HL-60 (cell line): ENCODE results near the gene CBL.
A peak's percentile ranks its signal among the peaks of the same experiment; 100 is the strongest.

Experiments used
- DNase-seq, 2 experiments: peaks; one replicate each; pipeline ENCODE4 v3.0.0-alpha.2; 2010 to 2020; ENCODE audit warnings: low read depth in 1 of 2, low spot score in 1 of 2
- H3K27ac ChIP-seq: fragments of 250-450 bp; sonication (Bioruptor Pico); replicated peaks from 2 replicates; pipeline ENCODE4 v1.5.1; 2020; ENCODE audit warnings: mild to moderate bottlenecking, moderate library complexity
- H3K27me3 ChIP-seq: fragments of 250-450 bp; sonication (Bioruptor Pico); 2 replicates; pipeline ENCODE4 v1.5.1; 2021; ENCODE audit warnings: mild to moderate bottlenecking, moderate library complexity; ENCODE audit not compliant: insufficient read depth, poor library complexity, severe bottlenecking
- H3K4me3 ChIP-seq: replicated peaks from 2 replicates; pipeline ENCODE4 v1.5.1; 2011; ENCODE audit warnings: mild to moderate bottlenecking, control low read depth, low read length; ENCODE audit not compliant: insufficient read depth
- GABPA ChIP-seq: IDR thresholded peaks from 2 replicates; pipeline ENCODE4 v1.6.1; 2012; ENCODE audit warnings: low read depth
- POLR2AphosphoS5 ChIP-seq: IDR thresholded peaks from 2 replicates; pipeline ENCODE4 v1.6.1; 2012; ENCODE audit warnings: low read depth
- SPI1 ChIP-seq: IDR thresholded peaks from 2 replicates; pipeline ENCODE4 v1.6.1; 2012; ENCODE audit warnings: low read depth, mild to moderate bottlenecking, borderline replicate concordance
- TF ChIP-seq, protein P1 (sequence below): IDR thresholded peaks from 2 replicates; pipeline ENCODE4 v1.6.1; 2012; ENCODE audit warnings: low read depth; ENCODE audit not compliant: insufficient replicate concordance
- TF ChIP-seq, protein P2 (sequence below): IDR thresholded peaks from one replicate; pipeline ENCODE4 v1.5.1; 2011; ENCODE audit warnings: low read length, control low read depth, inconsistent platforms; ENCODE audit not compliant: insufficient read depth

CBL gene

GRCh38 chr11:119205080-119205479 is 1.1 kb upstream of the CBL start:
- DNase-seq: peak; percentile 74 to 79
- Histone ChIP-seq H3K27me3 (no peaks in the 10 kb centered on the region), H3K4me3 (peak overlapping the region; percentile 97; the same call in 1 of the 2 replicates), H3K27ac (peak overlapping the region; percentile 95)
- TF ChIP-seq, protein P1, sequence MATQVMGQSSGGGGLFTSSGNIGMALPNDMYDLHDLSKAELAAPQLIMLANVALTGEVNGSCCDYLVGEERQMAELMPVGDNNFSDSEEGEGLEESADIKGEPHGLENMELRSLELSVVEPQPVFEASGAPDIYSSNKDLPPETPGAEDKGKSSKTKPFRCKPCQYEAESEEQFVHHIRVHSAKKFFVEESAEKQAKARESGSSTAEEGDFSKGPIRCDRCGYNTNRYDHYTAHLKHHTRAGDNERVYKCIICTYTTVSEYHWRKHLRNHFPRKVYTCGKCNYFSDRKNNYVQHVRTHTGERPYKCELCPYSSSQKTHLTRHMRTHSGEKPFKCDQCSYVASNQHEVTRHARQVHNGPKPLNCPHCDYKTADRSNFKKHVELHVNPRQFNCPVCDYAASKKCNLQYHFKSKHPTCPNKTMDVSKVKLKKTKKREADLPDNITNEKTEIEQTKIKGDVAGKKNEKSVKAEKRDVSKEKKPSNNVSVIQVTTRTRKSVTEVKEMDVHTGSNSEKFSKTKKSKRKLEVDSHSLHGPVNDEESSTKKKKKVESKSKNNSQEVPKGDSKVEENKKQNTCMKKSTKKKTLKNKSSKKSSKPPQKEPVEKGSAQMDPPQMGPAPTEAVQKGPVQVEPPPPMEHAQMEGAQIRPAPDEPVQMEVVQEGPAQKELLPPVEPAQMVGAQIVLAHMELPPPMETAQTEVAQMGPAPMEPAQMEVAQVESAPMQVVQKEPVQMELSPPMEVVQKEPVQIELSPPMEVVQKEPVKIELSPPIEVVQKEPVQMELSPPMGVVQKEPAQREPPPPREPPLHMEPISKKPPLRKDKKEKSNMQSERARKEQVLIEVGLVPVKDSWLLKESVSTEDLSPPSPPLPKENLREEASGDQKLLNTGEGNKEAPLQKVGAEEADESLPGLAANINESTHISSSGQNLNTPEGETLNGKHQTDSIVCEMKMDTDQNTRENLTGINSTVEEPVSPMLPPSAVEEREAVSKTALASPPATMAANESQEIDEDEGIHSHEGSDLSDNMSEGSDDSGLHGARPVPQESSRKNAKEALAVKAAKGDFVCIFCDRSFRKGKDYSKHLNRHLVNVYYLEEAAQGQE: no peak
- no peak for TF ChIP-seq GABPA
- peak; percentile 97 for TF ChIP-seq SPI1

DNA sequence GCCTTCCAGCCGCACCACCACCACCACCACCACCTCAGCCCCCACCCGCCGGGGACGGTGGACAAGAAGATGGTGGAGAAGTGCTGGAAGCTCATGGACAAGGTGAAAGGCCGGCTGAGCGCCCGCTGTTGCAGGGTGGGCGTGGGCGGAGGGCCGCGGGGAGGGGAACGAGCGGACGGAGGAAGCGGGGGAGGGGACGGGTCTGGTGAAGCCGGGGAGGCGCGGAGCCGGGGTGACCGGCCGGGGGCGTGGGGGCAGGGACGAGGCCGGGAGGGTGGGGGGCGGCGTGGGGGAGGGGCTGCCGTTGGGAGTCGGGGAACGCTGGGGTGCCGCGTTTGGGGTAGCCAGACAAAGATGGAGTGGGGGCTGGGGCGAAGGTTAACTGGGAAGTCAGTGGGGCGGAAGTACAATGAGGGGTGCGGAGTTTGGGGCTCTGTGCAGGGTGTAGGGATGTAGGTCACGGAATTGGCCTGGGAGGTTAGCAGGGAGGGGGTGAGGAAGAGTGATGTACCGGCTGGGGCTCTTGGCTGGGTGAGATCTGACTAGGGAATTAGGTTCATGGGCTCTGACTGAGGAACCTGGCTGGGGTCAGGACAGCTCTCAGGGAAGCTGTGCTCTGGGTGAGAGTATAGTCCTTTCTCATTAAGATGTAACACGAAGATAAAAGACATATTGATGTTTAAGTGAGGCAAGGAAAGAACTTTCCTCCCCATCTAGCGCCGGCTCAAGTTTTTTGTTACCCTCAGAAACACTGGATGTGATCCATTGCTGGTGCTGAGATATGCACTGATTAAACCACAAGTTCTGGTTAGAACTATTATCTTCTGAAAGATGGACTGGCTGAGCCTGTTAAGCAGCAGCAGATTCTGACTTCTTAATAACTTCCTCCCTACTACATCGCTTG is 624 bp downstream of the CBL start:
- DNase-seq: peak; percentile 51 to 57
- TF ChIP-seq, protein P1: no peak
- TF ChIP-seq POLR2AphosphoS5: no peak
- peak; percentile 1; the same call in 1 of the 2 replicates for TF ChIP-seq SPI1

DNA sequence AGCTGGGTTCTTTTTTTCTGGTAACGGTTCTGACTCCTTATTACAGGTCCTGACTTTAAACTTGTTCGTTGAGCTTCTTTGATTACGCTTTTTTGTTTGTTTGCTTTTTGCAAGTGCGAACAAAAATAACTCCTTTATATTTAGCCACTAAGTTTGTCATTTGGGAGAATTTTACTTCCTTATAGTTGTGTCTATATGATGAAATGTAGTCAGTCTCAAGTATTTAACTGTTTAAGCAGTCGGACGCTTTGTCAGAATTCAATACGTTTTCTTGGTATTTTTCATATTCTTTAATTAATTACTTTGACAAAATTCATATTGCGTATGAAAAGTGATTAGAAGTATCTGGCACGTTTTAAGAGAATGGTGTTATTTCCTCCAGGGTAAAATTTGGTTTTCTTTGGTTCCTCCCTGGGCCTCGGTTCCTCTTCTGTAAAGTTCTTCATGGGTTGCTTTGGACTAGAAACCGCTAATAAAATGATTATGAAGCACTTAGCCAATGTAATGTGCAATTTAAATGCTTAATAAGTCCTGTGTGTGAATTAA is 1.3 kb downstream of the CBL start:
- Histone ChIP-seq H3K27me3 (no peaks in the 10 kb centered on the region), H3K4me3 (peak overlapping the region; percentile 97), H3K27ac (peak overlapping the region; percentile 95)
- peak in 1 of 2 experiments; percentile 13 for DNase-seq
- no peak for TF ChIP-seq GABPA
- TF ChIP-seq POLR2AphosphoS5: no peak
- TF ChIP-seq, protein P2, sequence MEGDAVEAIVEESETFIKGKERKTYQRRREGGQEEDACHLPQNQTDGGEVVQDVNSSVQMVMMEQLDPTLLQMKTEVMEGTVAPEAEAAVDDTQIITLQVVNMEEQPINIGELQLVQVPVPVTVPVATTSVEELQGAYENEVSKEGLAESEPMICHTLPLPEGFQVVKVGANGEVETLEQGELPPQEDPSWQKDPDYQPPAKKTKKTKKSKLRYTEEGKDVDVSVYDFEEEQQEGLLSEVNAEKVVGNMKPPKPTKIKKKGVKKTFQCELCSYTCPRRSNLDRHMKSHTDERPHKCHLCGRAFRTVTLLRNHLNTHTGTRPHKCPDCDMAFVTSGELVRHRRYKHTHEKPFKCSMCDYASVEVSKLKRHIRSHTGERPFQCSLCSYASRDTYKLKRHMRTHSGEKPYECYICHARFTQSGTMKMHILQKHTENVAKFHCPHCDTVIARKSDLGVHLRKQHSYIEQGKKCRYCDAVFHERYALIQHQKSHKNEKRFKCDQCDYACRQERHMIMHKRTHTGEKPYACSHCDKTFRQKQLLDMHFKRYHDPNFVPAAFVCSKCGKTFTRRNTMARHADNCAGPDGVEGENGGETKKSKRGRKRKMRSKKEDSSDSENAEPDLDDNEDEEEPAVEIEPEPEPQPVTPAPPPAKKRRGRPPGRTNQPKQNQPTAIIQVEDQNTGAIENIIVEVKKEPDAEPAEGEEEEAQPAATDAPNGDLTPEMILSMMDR: no peak
- TF ChIP-seq, protein P1: no peak
- TF ChIP-seq SPI1: no peak; the same call in 1 of the 2 replicates

More for the DNA sequence above, 624 bp downstream of the CBL start:
- Histone ChIP-seq H3K4me3 (peak overlapping the region; percentile 97), H3K27ac (peak overlapping the region; percentile 95), H3K27me3 (no peaks in the 10 kb centered on the region)

DNA sequence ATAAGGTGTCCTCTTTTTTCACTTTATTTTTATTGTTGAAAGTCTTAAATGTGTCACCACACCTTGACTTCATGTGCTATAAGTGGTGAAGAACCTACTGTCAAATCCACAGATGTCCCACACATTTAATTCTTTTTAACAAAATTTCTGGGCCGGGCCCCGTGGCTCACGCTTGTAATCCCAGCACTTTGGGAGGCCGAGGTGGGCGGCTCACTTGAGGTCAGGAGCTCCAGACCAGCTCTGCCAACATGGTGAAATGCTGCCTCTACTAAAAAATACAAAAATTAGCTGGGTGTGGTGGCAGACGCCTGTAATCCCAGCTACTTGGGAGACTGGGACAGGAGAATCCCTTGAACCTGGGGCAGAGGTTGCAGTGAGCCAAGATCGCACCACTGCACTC is 3.0 kb downstream of the CBL start:
- Histone ChIP-seq H3K27me3 (no peaks in the 10 kb centered on the region), H3K4me3 (no peak overlapping the region), H3K27ac (no peak overlapping the region)
- no peak for TF ChIP-seq SPI1
- TF ChIP-seq, protein P1: no peak
- TF ChIP-seq POLR2AphosphoS5: no peak
- TF ChIP-seq GABPA: no peak
- TF ChIP-seq, protein P2: no peak
- DNase-seq: no peak
